ENCODE measurements around the gene EXOSC3. TPM values are rescaled to one million over a fixed set of nuclear protein-coding genes. Genes with fewer than 3 reads are reported as not detected.

The EXOSC3 gene
- total RNA-seq, 1 experiment from 2014 or later: 20.1 TPM

DNA sequence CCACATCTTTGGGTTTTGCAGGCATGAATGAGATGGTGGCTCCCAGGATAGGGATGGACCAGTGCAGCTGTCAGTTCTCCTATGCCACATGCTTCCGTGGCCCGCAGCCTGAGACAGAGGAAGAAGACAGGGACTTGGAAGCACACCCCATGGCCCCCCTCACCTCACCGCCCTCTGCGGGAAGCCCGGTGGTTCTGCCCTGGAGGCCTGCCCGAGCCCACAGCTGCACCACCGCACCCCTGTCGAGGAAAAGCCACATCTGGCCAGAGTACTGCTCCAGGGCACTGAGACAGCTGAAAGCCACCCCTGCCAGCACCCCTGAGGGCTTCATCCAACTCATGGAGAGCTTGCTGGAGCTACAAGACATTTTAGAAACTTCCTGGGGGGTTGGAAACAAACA is 38.9 kb downstream of the EXOSC3 start:
- Mint-ChIP-seq H3K4me3 (ENCODE audit: low read depth, unreplicated experiment) (no peak overlapping the region), H3K9me3 (ENCODE audit: low read depth, unreplicated experiment) (no peaks in the 10 kb centered on the region), H3K36me3 (ENCODE audit: insufficient read depth, unreplicated experiment) (no peaks in the 10 kb centered on the region), H3K27me3 (ENCODE audit: unreplicated experiment) (no peaks in the 10 kb centered on the region), H3K4me1 (ENCODE audit: low read depth, unreplicated experiment) (no peaks in the 10 kb centered on the region), H3K27ac (ENCODE audit: unreplicated experiment) (no peak overlapping the region)
- CTCF ChIA-PET: no interaction called here
- DNase-seq: no peak
- BruUV-seq (replicated peaks): no TSS peak
- TF ChIP-seq, protein P1, sequence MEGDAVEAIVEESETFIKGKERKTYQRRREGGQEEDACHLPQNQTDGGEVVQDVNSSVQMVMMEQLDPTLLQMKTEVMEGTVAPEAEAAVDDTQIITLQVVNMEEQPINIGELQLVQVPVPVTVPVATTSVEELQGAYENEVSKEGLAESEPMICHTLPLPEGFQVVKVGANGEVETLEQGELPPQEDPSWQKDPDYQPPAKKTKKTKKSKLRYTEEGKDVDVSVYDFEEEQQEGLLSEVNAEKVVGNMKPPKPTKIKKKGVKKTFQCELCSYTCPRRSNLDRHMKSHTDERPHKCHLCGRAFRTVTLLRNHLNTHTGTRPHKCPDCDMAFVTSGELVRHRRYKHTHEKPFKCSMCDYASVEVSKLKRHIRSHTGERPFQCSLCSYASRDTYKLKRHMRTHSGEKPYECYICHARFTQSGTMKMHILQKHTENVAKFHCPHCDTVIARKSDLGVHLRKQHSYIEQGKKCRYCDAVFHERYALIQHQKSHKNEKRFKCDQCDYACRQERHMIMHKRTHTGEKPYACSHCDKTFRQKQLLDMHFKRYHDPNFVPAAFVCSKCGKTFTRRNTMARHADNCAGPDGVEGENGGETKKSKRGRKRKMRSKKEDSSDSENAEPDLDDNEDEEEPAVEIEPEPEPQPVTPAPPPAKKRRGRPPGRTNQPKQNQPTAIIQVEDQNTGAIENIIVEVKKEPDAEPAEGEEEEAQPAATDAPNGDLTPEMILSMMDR (IDR thresholded peaks at IDR 0.05; ENCODE audit: unreplicated experiment): no peak
- intact Hi-C loops (cut with micrococcal nuclease; ENCODE audit: unreplicated experiment): loop anchor here (10.0 kb wide), 1 partner anchor 519 kb away; no protein-coding TSS in a partner anchor

DNA sequence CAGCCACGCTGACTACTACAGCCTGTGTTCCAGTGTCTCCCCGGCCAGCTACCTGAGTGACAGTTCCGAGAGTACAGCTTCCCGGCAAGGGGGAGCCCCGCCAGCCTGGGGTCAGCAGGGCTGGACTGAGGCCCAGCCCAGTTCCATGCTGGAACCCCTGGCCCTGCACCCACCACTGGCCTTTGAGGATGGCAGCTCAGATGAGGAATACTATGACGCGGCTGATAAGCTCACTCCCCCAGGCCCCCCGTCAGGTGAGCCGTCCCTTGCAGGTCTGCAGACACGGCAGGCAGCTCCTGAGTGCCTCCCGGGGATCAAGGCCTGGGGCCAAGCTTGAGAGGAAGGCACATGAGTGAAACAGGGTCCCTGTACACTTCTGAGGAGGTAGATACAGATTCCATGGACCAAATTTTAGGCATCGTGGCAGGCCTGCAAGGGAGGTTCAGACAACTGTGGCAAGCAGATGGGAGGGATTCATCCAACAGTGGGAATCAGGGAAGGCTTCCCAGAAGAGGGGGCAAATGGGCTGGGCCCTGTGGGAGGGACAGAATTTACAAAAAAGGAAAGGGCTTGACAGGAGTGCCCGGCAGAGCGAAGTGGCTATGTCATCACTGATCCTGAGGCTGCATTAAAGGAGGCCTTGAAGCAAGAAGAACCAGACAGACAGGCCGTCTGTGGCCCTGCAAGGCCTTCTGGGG is 44.1 kb downstream of the EXOSC3 start:
- Mint-ChIP-seq H3K27me3 (ENCODE audit: unreplicated experiment) (peaks cover 13% of the 10 kb centered on the region), H3K4me1 (ENCODE audit: low read depth, unreplicated experiment) (no peaks in the 10 kb centered on the region), H3K27ac (ENCODE audit: unreplicated experiment) (no peak overlapping the region), H3K36me3 (ENCODE audit: insufficient read depth, unreplicated experiment) (no peaks in the 10 kb centered on the region), H3K9me3 (ENCODE audit: low read depth, unreplicated experiment) (no peaks in the 10 kb centered on the region), H3K4me3 (ENCODE audit: low read depth, unreplicated experiment) (no peak overlapping the region)
- TF ChIP-seq, protein P1 (IDR thresholded peaks at IDR 0.05; ENCODE audit: unreplicated experiment): no peak
- no peak for DNase-seq
- no TSS peak for BruUV-seq (replicated peaks)
- intact Hi-C loops (cut with micrococcal nuclease; ENCODE audit: unreplicated experiment): loop anchor here (10.0 kb wide), 1 partner anchor 524 kb away; no protein-coding TSS in a partner anchor
- CTCF ChIA-PET: no interaction called here

DNA sequence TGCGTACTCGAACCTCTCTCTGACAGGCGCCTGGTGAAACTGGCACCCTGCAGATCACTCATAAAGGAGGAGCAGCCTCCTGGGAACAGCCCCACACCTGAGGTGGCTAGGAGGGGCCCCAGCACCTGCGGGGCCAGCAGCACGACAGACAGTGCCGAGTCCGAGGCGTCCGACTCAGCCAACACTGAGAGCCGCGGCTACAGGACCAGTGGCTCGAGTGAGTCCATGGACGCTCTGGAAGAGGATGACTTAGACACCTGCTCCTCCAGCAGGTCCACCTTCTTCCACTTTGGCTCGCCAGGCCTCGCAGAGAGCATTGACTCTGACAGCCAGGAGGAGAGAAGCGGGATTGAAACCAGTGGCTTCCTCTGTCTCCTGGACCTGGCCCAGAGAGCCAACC is 44.7 kb downstream of the EXOSC3 start:
- CTCF ChIA-PET: no interaction called here
- no peak for DNase-seq
- no peaks in the 10 kb centered on the region for H3K9me3 Mint-ChIP-seq (ENCODE audit: low read depth, unreplicated experiment)
- H3K4me1 Mint-ChIP-seq (ENCODE audit: low read depth, unreplicated experiment): no peaks in the 10 kb centered on the region
- no peaks in the 10 kb centered on the region for H3K36me3 Mint-ChIP-seq (ENCODE audit: insufficient read depth, unreplicated experiment)
- BruUV-seq (replicated peaks): no TSS peak
- TF ChIP-seq, protein P1 (IDR thresholded peaks at IDR 0.05; ENCODE audit: unreplicated experiment): no peak
- H3K27ac Mint-ChIP-seq (ENCODE audit: unreplicated experiment): no peak overlapping the region
- H3K27me3 Mint-ChIP-seq (ENCODE audit: unreplicated experiment): peaks cover 19% of the 10 kb centered on the region
- H3K4me3 Mint-ChIP-seq (ENCODE audit: low read depth, unreplicated experiment): no peak overlapping the region
- intact Hi-C loops (cut with micrococcal nuclease; ENCODE audit: unreplicated experiment): loop anchor here (10.0 kb wide), 1 partner anchor 525 kb away; no protein-coding TSS in a partner anchor

DNA sequence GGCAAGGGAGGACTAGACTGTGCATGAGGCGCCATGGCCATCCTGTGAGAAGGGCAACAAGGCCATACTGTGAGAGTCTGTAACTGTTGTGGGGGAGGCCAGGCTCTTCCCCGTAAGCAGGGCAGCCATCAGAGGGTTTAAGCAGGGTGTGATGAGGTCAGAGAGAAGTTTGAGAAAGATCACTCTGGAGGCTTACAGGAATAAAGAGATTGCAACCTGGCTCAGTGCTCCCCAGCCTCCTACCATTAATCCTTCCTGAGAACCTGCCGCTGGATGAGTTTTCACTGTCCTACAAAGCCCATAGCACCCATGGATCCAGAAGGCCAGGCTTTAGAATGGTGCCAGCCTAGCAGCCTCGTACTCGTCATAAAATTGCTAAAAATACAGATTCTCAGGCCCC is 45.6 kb downstream of the EXOSC3 start:
- Mint-ChIP-seq H3K27ac (ENCODE audit: unreplicated experiment) (no peak overlapping the region), H3K36me3 (ENCODE audit: insufficient read depth, unreplicated experiment) (no peaks in the 10 kb centered on the region), H3K27me3 (ENCODE audit: unreplicated experiment) (peaks cover 28% of the 10 kb centered on the region), H3K9me3 (ENCODE audit: low read depth, unreplicated experiment) (no peaks in the 10 kb centered on the region), H3K4me1 (ENCODE audit: low read depth, unreplicated experiment) (no peaks in the 10 kb centered on the region), H3K4me3 (ENCODE audit: low read depth, unreplicated experiment) (no peak overlapping the region)
- no peak for DNase-seq
- BruUV-seq (replicated peaks): no TSS peak
- TF ChIP-seq, protein P1 (IDR thresholded peaks at IDR 0.05; ENCODE audit: unreplicated experiment): no peak
- CTCF ChIA-PET: no interaction called here
- intact Hi-C loops (cut with micrococcal nuclease; ENCODE audit: unreplicated experiment): no loop called here

Measured in Calu3 (cell line).